AG08396 (cell line): ENCODE data around the gene HOXC4.
"Not testable (repeated sequence)": the region's sequence is repeated elsewhere in the genome, so short reads cannot be mapped to it uniquely, and the experiment has no call there.

Experiments used
- DNase-seq: peaks from one replicate; pipeline ENCODE4 v3.0.0; 2012; ENCODE audit warnings: low spot score, mixed read lengths

The HOXC4 gene

DNA sequence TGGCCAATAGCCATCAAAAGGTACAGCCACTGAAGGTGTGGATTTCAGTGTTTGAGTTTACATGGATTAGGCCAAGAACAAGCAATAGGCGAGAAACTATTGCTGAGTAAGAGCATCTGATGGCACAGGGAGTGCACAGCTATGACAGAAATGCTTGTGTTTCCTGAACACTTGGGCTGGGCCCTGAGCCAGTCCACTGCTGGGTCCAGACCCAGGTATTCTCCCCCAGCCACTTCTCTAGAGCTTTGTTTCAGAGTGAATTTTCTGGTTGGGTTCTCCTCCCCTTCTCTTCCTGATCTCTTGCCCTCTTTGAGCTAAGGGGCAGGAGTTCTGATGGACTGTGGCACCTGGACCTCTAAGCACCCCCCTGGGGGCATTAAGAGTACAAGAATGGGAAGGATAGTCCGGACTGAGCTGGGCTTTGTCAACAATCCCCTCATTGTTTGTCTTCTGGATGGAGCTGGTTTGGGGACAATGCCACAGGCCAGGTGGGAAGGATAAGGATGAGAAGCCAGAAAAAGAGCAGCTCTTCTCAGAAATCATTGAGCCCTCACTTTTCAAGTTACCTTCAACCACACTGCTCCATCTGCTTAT lies 12.4 kb upstream of the HOXC4 start:
- DNase-seq, result no peak

DNA sequence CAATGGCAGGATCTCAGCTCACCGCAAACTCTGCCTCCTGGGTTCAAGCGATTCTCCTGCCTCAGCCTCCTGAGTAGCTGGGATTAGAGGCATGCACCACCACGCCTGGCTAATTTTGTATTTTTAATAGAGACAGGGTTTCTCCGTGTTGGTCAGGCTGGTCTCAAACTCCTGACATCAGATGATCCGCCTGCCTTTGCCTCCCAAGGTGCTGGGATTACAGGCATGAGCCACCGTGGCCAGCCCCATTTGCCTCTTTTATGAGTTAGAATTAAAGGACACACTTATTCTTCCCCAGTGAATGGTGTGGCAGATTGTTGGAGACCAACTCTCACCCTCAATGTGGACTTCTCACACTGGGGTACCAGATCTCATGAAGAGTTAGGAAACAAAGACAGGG lies 11.6 kb upstream of the HOXC4 start:
- not testable (repeated sequence) for DNase-seq

DNA sequence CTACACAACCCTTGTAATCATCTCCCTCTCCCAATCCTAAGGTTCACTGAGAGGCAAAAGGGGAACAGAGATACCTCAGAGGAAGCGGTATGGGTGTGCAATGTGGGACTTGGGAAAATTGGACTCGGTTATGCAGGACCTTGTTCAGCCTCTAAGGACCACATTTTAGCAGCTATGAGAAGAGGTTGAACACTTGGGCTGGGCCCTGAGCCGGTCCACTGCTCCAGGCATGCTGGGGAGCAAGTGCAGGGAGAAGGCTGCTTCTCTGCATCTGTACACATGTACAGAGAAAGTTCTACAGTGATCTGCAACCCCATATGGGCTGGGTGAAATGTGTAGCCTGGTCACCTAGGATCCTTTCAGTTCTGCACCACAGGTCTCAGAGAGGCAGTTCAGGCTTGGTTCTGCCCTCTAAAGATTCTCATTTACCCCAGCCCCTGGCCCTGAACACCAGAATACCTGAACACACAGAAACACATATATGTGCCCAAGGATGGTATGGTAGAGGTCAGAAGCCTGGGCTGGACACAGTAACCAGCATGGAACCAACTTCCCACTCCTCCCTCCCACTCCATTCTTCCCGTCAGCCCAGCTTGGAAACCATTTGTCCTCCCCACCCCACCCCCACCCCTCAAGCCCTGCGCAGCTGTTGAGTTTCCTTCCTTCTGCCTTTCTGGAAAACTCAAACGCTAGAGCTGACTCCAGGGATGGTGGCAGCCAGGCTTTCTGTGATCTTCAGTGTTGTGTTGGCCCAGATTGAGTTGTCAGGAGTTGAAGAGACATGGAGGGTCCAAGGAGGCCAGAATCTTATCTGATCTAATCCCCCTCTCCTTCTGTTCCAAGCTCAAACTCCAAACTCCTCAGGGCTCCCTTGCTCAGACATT lies 10.4 kb upstream of the HOXC4 start:
- no peak for DNase-seq

DNA sequence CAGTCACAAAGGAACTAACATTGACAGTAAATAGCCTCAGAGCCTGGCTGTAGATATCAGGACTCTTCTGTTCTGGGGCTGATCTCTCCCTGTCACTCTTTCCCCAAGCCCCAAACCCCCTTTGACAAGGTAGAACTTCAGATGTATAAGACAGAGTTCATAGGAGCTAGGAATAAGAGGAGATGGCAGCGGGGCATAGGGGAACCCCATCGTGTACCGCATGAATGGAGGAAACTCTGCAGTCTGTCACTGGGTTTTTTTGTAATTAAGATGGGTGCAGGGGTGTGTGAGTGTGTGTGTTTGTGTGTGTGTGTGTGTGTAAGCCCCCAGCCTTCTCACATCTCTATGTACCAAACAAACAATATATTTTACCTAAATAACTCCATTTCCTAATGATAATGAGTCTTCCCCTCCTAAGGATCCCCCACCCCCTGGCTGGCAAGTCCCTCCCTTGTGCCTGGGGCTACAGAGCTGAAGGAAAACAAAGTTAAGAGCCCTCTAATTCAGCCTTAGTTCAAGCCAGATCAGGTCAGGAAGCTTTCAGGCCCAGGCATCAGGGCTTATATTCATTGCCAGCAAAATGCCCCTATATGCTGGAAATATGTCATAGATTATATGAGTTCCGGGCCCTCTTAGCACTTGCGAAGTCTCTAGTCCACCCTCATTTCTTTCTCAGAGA lies 9.1 kb upstream of the HOXC4 start:
- no peak for DNase-seq

DNA sequence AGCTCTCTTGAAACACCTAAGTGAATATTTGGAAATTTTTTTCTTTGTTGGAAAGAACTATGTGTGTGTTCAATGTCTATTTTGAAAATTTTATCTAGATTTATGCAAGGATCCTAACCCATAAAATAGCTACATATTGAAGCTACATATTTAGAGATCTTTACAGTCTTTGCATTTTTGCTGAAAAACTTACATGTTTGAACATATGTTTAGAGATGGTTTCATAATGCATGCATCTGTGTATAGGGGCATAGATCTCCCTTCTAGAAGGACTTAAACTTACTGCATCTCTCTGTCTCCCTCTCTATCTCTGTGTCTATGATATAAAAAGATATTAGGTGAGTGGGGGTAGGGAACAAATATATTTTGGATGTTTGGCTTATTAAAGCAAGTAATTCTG lies 8.2 kb upstream of the HOXC4 start:
- no peak for DNase-seq

DNA sequence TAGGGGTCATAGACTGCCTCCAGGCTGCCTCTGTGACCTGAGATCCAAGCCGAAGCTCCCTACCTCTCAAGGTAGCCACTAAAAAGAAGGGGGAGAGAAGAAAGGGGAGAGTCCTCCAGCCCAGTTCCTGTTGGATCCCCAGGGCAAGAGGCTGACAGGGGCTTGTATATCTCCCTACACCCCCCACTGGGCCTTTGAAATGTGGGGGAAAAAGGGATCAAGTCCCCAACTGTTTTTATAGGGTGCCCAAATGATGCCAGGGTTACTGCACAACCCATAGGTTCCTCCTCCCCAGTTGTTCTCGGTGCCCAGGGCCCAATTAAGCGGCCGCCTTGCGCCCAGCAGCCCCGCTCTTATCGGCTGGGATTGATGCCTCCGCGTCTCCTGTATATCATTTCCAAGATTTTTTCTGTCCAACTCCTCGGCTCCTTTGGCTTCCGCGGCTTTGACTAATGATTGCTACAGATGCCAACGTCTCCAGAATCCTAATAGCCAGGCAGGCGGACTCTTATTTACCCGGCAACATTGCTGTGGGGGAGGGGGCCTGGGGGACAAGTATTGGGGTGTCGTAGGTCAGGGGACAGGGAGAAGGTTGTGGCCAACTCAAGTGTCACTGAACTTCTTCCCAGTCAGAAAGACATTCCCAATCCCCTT lies 7.6 kb upstream of the HOXC4 start:
- DNase-seq, result no peak

DNA sequence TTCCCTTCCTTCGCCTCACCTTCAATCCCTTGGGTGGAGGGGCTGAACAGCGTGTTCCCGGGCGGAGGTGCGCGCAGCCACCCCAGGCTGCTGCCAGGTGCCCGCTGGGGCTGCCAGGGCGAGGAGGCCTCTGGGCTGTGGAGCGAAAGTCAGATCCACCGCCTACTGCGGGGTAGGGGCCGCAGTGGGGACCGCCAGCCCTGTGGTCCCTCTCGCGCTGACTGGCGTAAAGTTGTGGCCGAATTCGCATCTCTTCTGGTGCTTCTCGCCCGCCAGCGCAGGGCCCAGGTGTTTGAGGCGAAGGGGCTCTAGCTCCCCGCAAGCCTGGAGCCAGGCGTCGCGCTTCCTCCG lies 6.9 kb upstream of the HOXC4 start:
- DNase-seq, result no peak

GRCh38 chr12:54047160-54047963 lies 6.3 kb upstream of the HOXC4 start:
- DNase-seq, result no peak

- DNase-seq, result no peak
Measured at GRCh38 chr12:54047964-54048303, 5.7 kb upstream of the HOXC4 start.

DNA sequence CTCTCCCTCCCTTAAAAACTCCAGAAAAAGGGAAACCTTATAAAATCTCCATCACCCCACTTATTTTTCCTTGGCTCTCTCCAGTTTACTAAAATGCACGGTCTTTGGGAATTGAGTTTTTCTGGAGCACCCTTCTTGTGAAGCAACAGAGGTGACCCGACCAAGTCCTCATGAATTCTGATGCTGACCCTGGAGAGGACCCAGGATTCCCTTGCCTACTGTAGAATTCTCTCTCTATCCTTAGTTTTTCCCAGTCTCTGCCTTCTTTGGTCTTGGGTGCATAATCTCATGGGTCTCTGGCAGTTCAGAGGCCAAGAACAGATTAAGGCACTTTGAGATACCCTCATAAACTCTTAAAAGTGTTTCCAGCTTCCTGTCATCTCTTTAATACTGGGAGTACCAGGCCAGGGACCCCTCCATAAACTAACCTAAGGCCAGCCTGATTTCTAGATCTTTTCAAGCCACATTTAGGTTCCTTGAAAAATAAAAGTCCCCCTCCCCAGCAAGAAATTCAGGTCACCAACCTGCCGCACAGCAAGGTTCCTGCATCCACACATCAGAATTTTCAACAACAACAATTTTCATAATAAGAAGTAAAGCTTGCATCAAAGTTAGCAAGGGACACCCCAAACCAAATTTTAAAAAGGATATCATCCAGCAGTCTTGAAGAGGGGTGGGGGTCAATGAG lies 5.1 kb upstream of the HOXC4 start:
- no peak for DNase-seq

DNA sequence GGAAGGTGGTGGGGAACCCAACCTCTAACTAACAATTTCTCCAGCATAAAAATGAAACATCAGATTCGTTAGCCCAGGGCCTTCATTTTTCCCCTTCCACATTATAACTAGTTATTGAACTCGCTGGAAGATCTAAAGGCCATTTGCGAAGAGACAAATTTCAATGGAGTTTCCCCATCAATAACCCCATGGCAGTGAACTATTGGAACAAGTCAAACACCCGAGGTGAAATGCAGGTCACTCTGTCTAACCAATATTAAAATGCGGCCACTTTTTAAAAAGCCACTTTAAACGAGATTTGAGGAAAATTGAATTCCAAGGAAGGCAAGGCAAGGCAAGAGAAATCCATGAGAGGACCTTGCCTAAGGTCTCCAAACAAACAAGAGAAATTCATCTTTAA lies 4.5 kb upstream of the HOXC4 start:
- DNase-seq, result no peak

DNA sequence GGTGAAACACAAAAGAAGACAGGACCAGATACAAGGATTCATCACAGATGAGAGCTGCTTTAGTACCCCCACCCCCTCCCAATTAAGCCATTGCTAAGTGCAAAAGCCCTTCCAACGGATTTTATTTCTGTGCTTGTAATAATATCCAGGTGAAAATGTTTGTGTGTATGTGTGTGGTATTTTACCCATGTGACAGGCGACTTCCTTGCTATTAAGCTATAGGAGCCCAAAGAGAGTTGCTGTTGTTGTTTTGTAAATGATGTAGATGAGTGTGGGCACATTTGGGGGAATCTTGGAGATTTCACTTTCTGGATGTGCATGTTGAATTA lies 3.2 kb upstream of the HOXC4 start:
- DNase-seq, result no peak

GRCh38 chr12:54051026-54051842 lies 2.4 kb upstream of the HOXC4 start:
- DNase-seq, result no peak

- no peak for DNase-seq
Measured at GRCh38 chr12:54051874-54052437, 1.7 kb upstream of the HOXC4 start.

DNA sequence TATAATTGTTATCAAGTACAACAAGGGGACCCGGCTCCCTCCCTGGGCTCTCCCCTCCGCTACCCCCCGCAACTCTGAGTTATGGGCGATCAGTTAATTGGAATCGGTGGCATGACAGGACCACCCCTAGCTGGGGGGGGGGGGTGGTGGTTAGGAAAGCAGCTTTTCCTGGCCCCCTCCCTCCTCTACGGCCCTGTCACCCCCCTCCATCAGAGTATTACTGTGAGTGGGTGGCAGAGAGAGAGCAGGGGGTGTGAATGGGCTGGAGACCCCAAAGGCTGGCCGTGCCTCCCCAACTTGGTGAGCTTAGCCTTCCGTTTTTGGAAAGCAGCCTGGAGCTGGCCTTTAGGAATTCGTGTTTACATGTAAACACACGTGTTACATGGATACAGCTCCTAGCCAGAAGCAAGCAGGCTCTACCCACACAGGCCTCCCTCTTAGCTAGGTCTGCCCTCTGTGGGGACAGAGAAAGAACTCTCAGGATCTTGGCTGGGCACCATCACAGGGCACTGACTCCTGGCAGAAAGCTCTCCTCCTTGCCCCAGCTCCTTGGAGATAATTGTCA lies 1.1 kb upstream of the HOXC4 start:
- peak; percentile 55 for DNase-seq

DNA sequence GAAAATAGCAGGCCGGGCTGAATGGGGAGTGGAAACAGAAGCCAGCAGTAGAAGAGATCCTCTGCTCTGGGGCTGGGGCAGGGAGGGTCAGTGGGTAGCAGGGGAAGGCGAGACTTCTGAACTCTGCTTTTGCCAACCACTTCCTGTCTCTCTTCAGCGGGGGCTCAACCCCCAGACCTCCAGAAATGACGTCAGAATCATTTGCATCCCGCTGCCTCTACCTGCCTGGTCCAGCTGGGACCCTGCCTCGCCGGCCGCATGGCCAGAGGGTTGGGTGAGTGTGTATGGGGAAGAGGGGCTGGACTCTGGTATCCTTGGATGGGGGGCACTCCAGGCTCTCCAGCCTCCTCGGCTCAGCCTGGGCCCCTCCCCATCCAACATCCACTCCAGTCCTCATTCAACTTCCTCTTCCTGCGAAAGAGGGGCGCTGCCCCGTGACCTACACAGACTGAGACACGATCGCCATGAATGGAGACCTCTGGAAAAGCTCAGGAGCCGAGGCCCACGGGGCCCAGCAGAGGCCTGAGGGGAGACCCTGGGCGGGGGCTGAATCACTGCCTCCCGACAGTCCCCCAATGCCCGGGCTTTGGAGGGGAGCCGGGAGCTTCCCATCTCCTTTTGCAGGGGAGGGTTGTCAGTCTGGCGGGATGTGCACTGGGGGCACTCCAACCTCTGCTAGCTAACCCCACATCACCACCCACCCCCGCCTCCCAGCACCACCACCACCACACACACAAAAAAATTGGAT lies 458 bp upstream of the HOXC4 start:
- peak; percentile 43 for DNase-seq

DNA sequence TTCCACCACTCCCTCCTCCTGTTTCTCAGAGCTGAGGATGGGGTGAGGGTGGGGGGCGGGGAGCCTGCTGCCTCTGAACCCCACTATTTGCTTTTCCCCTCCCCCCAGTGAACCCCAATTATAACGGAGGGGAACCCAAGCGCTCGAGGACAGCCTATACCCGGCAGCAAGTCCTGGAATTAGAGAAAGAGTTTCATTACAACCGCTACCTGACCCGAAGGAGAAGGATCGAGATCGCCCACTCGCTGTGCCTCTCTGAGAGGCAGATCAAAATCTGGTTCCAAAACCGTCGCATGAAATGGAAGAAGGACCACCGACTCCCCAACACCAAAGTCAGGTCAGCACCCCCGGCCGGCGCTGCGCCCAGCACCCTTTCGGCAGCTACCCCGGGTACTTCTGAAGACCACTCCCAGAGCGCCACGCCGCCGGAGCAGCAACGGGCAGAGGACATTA lies 1.1 kb downstream of the HOXC4 start:
- no peak for DNase-seq

DNA sequence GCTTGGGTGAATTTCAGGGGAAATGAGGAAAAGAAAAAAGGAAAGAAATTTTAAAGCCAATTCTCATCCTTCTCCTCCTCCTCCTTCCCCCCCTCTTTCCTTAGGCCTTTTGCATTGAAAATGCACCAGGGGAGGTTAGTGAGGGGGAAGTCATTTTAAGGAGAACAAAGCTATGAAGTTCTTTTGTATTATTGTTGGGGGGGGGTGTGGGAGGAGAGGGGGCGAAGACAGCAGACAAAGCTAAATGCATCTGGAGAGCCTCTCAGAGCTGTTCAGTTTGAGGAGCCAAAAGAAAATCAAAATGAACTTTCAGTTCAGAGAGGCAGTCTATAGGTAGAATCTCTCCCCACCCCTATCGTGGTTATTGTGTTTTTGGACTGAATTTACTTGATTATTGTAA lies 1.9 kb downstream of the HOXC4 start:
- DNase-seq, result no peak

DNA sequence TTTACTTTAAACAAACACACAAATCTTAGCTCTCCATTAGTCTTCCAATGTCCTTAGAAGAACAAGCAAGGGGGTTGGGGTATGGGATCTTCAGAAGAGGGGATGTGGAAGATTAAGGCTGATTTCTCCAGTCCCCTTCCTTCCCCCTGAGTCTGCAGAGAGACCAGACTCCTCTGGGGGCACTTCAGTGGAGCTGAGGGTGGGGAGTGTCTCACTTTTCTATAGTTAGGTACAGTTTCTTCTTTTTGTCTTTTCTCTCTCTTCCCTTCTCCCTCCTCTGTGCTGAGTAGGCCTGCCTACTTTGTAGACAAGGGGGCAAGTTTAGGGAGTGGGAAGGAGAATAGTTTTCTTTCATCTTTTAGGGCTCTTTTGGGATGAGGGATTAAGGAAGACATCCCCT lies 2.5 kb downstream of the HOXC4 start:
- no peak for DNase-seq
